ENCODE data around the gene ZFAND6.

Gene ZFAND6

GRCh38 chr15:80163897-80164296 is 104.4 kb downstream of the ZFAND6 start:
- H3K4me2 ChIP-seq, result no peak overlapping the region
- no peaks in the 10 kb centered on the region for H3K27me3 ChIP-seq (ENCODE audit: insufficient read depth, low read depth)
- H2AFZ ChIP-seq (ENCODE audit: low read depth), result no peak overlapping the region
- peaks cover 18% of the 10 kb centered on the region for H3K4me1 ChIP-seq (ENCODE audit: low read depth, poor library complexity, severe bottlenecking)
- no peaks in the 10 kb centered on the region for H4K20me1 ChIP-seq (ENCODE audit: insufficient read depth)
- H3K79me2 ChIP-seq (ENCODE audit: insufficient read depth, low read depth), result no peaks in the 10 kb centered on the region
- TF ChIP-seq, protein P1, sequence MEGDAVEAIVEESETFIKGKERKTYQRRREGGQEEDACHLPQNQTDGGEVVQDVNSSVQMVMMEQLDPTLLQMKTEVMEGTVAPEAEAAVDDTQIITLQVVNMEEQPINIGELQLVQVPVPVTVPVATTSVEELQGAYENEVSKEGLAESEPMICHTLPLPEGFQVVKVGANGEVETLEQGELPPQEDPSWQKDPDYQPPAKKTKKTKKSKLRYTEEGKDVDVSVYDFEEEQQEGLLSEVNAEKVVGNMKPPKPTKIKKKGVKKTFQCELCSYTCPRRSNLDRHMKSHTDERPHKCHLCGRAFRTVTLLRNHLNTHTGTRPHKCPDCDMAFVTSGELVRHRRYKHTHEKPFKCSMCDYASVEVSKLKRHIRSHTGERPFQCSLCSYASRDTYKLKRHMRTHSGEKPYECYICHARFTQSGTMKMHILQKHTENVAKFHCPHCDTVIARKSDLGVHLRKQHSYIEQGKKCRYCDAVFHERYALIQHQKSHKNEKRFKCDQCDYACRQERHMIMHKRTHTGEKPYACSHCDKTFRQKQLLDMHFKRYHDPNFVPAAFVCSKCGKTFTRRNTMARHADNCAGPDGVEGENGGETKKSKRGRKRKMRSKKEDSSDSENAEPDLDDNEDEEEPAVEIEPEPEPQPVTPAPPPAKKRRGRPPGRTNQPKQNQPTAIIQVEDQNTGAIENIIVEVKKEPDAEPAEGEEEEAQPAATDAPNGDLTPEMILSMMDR (conservative IDR thresholded peaks at IDR 0.05; ENCODE audit: low read depth, low read length), result no peak
- peaks cover 5% of the 10 kb centered on the region; the same call in 1 of the 2 replicates for H3K36me3 ChIP-seq (ENCODE audit: insufficient read depth)
- no peak overlapping the region for H3K27ac ChIP-seq
- H3K9ac ChIP-seq, result no peak overlapping the region
- no peak overlapping the region for H3K4me3 ChIP-seq (IDR thresholded peaks at IDR 0.05; ENCODE audit: insufficient read depth, low read depth, low read length)

DNA sequence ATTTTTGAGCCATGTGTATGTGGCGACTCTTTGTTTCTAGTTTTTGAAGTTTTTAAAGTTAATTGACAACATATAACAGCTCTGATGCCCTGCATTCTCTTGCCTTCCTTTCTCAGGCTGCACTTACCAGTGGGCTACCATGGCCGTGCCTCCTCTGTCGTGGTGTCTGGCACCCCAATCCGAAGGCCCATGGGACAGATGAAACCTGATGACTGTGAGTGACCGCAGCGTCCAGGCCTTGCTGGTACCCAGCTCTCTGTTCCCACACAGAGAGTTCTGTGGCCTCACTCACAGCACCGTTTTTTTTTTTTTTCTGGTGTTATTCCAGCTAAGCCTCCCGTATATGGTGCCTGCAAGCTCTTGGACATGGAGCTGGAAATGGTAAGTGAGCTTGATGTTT is 108.5 kb downstream of the ZFAND6 start:
- Histone ChIP-seq H3K79me2 (ENCODE audit: insufficient read depth, low read depth) (no peaks in the 10 kb centered on the region), H3K4me3 (IDR thresholded peaks at IDR 0.05; ENCODE audit: insufficient read depth, low read depth, low read length) (no peak overlapping the region), H4K20me1 (ENCODE audit: insufficient read depth) (no peaks in the 10 kb centered on the region), H3K4me2 (no peak overlapping the region), H3K4me1 (ENCODE audit: low read depth, poor library complexity, severe bottlenecking) (no peaks in the 10 kb centered on the region), H3K27ac (no peak overlapping the region), H3K9ac (no peak overlapping the region), H2AFZ (ENCODE audit: low read depth) (no peak overlapping the region), H3K27me3 (ENCODE audit: insufficient read depth, low read depth) (no peaks in the 10 kb centered on the region), H3K36me3 (ENCODE audit: insufficient read depth) (no peaks in the 10 kb centered on the region)
- TF ChIP-seq, protein P1 (conservative IDR thresholded peaks at IDR 0.05; ENCODE audit: low read depth, low read length), result no peak

DNA sequence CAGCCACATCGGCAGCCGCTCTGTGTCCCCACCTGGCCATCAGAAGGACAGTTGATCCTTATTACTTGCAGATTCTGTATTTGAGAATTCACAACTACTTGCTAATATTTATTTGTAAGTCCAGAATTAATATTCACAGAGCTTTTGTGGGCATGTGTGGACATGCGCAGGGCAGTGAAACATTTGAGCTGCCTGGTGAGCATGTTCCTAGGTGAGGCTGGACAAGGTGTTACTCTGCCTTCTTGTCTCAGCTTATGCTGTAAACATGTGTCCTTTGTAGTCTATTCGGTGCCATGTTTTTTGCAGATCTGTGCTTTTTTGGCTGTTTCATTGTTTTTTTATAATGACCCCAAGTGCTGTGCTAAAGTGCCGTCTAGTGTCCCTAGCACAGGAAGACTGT is 108.9 kb downstream of the ZFAND6 start:
- H3K4me2 ChIP-seq, result no peak overlapping the region
- no peak overlapping the region for H3K27ac ChIP-seq
- H3K27me3 ChIP-seq (ENCODE audit: insufficient read depth, low read depth), result no peaks in the 10 kb centered on the region
- TF ChIP-seq, protein P1 (conservative IDR thresholded peaks at IDR 0.05; ENCODE audit: low read depth, low read length), result no peak
- H2AFZ ChIP-seq (ENCODE audit: low read depth), result no peak overlapping the region
- H3K4me3 ChIP-seq (IDR thresholded peaks at IDR 0.05; ENCODE audit: insufficient read depth, low read depth, low read length), result no peak overlapping the region
- no peaks in the 10 kb centered on the region for H4K20me1 ChIP-seq (ENCODE audit: insufficient read depth)
- no peaks in the 10 kb centered on the region for H3K36me3 ChIP-seq (ENCODE audit: insufficient read depth)
- no peak overlapping the region for H3K9ac ChIP-seq
- H3K79me2 ChIP-seq (ENCODE audit: insufficient read depth, low read depth), result no peaks in the 10 kb centered on the region
- no peaks in the 10 kb centered on the region for H3K4me1 ChIP-seq (ENCODE audit: low read depth, poor library complexity, severe bottlenecking)

DNA sequence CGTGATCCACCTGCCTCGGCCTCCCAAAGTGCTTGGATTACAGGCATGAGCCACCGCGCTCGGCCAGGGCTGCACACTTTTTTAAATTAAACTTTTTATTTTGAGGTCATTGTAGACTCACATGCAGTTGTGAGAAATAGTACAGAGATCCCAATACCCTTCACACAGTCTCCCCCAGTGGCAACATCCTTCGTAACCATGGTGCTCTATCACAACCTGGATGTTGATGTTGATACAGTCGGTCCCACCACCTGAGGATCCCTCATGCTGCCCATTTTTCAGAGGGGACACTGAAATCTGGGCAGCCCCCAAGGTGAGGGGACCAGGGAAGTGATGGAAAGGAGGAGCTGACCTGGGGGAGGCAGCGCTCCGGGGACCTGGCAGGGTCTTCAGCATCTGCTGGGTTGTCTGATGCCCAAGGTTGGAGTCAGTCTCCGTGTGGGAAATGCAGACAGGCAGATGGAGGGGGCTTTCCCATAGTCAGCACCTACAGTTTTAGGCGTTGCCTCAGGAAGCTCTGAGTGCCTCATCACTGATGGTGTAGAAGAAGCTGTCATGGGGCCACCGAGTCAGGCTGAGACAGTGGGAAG is 110.4 kb downstream of the ZFAND6 start:
- TF ChIP-seq, protein P1 (conservative IDR thresholded peaks at IDR 0.05; ENCODE audit: low read depth, low read length), result no peak
- no peaks in the 10 kb centered on the region for H4K20me1 ChIP-seq (ENCODE audit: insufficient read depth)
- no peak overlapping the region for H3K4me3 ChIP-seq (IDR thresholded peaks at IDR 0.05; ENCODE audit: insufficient read depth, low read depth, low read length)

More for the DNA sequence above, 110.4 kb downstream of the ZFAND6 start:
- Histone ChIP-seq H2AFZ (ENCODE audit: low read depth) (no peak overlapping the region), H3K4me2 (no peak overlapping the region), H3K79me2 (ENCODE audit: insufficient read depth, low read depth) (no peaks in the 10 kb centered on the region), H3K9ac (no peak overlapping the region), H3K36me3 (ENCODE audit: insufficient read depth) (no peaks in the 10 kb centered on the region), H3K4me1 (ENCODE audit: low read depth, poor library complexity, severe bottlenecking) (no peaks in the 10 kb centered on the region), H3K27ac (no peak overlapping the region), H3K27me3 (ENCODE audit: insufficient read depth, low read depth) (no peaks in the 10 kb centered on the region)

All from KMS-11 (cell line).